ENCODE measurements around the gene SYNJ1.

Gene SYNJ1

GRCh38 chr21:32728848-32729247, 1.0 kb upstream of the SYNJ1 start:
- TF ChIP-seq FOXP2 (optimal IDR thresholded peaks at IDR 0.05; ENCODE audit: borderline replicate concordance, extremely low read depth, extremely low read length, insufficient read depth), result no peak

- no peak for TF ChIP-seq FOXP2 (optimal IDR thresholded peaks at IDR 0.05; ENCODE audit: borderline replicate concordance, extremely low read depth, extremely low read length, insufficient read depth)
- TF ChIP-seq SIN3A (IDR thresholded peaks at IDR 0.05; ENCODE audit: borderline replicate concordance, insufficient read depth, low read length), result no peak
- TF ChIP-seq TAF1 (IDR thresholded peaks at IDR 0.05; ENCODE audit: borderline replicate concordance, insufficient read depth, low read length), result no peak
- TF ChIP-seq POLR2AphosphoS5 (IDR thresholded peaks at IDR 0.05; ENCODE audit: low read depth, low read length), result no peak
- TF ChIP-seq, protein P1, sequence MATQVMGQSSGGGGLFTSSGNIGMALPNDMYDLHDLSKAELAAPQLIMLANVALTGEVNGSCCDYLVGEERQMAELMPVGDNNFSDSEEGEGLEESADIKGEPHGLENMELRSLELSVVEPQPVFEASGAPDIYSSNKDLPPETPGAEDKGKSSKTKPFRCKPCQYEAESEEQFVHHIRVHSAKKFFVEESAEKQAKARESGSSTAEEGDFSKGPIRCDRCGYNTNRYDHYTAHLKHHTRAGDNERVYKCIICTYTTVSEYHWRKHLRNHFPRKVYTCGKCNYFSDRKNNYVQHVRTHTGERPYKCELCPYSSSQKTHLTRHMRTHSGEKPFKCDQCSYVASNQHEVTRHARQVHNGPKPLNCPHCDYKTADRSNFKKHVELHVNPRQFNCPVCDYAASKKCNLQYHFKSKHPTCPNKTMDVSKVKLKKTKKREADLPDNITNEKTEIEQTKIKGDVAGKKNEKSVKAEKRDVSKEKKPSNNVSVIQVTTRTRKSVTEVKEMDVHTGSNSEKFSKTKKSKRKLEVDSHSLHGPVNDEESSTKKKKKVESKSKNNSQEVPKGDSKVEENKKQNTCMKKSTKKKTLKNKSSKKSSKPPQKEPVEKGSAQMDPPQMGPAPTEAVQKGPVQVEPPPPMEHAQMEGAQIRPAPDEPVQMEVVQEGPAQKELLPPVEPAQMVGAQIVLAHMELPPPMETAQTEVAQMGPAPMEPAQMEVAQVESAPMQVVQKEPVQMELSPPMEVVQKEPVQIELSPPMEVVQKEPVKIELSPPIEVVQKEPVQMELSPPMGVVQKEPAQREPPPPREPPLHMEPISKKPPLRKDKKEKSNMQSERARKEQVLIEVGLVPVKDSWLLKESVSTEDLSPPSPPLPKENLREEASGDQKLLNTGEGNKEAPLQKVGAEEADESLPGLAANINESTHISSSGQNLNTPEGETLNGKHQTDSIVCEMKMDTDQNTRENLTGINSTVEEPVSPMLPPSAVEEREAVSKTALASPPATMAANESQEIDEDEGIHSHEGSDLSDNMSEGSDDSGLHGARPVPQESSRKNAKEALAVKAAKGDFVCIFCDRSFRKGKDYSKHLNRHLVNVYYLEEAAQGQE (IDR thresholded peaks at IDR 0.05; ENCODE audit: insufficient read depth in 1 of 2, low read depth in 2 of 2, low read length in 2 of 2), result no peak
Observed at GRCh38 chr21:32728456-32728839, 635 bp upstream of the SYNJ1 start.

GRCh38 chr21:32726839-32727686, 750 bp downstream of the SYNJ1 start:
- no peak for TF ChIP-seq POLR2AphosphoS5 (IDR thresholded peaks at IDR 0.05; ENCODE audit: low read depth, low read length)
- no peak for TF ChIP-seq TAF1 (IDR thresholded peaks at IDR 0.05; ENCODE audit: borderline replicate concordance, insufficient read depth, low read length)
- no peak for TF ChIP-seq FOXP2 (optimal IDR thresholded peaks at IDR 0.05; ENCODE audit: borderline replicate concordance, extremely low read depth, extremely low read length, insufficient read depth)
- TF ChIP-seq SIN3A (IDR thresholded peaks at IDR 0.05; ENCODE audit: borderline replicate concordance, insufficient read depth, low read length), result no peak
- TF ChIP-seq, protein P1 (IDR thresholded peaks at IDR 0.05; ENCODE audit: insufficient read depth in 1 of 2, low read depth in 2 of 2, low read length in 2 of 2), result no peak

- TF ChIP-seq SIN3A (IDR thresholded peaks at IDR 0.05; ENCODE audit: borderline replicate concordance, insufficient read depth, low read length) (no peak), POLR2AphosphoS5 (IDR thresholded peaks at IDR 0.05; ENCODE audit: low read depth, low read length) (no peak)
Observed at GRCh38 chr21:32719085-32719484, 8.7 kb downstream of the SYNJ1 start.

- TF ChIP-seq TAF1 (IDR thresholded peaks at IDR 0.05; ENCODE audit: borderline replicate concordance, insufficient read depth, low read length) (no peak), POLR2AphosphoS5 (IDR thresholded peaks at IDR 0.05; ENCODE audit: low read depth, low read length) (no peak), SIN3A (IDR thresholded peaks at IDR 0.05; ENCODE audit: borderline replicate concordance, insufficient read depth, low read length) (no peak), FOXP2 (optimal IDR thresholded peaks at IDR 0.05; ENCODE audit: borderline replicate concordance, extremely low read depth, extremely low read length, insufficient read depth) (no peak)
- TF ChIP-seq, protein P1 (IDR thresholded peaks at IDR 0.05; ENCODE audit: insufficient read depth in 1 of 2, low read depth in 2 of 2, low read length in 2 of 2), result no peak
Observed at GRCh38 chr21:32717851-32718316, 9.9 kb downstream of the SYNJ1 start.

DNA sequence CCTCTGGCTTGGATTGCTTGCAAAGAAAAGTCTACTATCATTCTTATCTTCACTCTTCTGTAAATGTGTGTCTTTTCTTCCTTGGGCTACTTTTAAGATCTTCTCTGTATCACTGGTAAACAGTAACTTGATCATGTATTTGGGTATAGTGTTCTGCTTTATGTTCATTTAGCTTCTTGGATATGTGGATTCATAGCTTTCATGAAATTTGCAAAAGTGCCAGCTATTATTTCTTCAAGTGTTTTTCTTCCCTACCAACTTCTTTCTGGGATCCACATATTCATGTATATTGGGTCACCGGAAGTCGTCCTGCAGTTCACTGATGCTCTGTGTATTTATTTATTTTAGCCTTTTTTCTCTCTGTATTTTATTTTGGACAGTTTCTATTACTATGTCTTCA, 11.3 kb downstream of the SYNJ1 start:
- TF ChIP-seq TAF1 (IDR thresholded peaks at IDR 0.05; ENCODE audit: borderline replicate concordance, insufficient read depth, low read length) (no peak), SIN3A (IDR thresholded peaks at IDR 0.05; ENCODE audit: borderline replicate concordance, insufficient read depth, low read length) (no peak), POLR2AphosphoS5 (IDR thresholded peaks at IDR 0.05; ENCODE audit: low read depth, low read length) (no peak), FOXP2 (optimal IDR thresholded peaks at IDR 0.05; ENCODE audit: borderline replicate concordance, extremely low read depth, extremely low read length, insufficient read depth) (no peak)
- TF ChIP-seq, protein P1 (IDR thresholded peaks at IDR 0.05; ENCODE audit: insufficient read depth in 1 of 2, low read depth in 2 of 2, low read length in 2 of 2), result no peak

All from PFSK-1 (cell line).